Skeletal muscle tissue (tissue), 4 donors: Measurements from ENCODE around the gene RGPD3. TPM values are rescaled to one million over a fixed set of nuclear protein-coding genes. Genes with fewer than 3 reads are reported as not detected.
"Not testable (repeated sequence)": the region's sequence is repeated elsewhere in the genome, so short reads cannot be mapped to it uniquely, and the experiment has no call there.

ENCODE experiments used
- H3K27ac ChIP-seq: one replicate; pipeline ENCODE4 v1.7.0; 2013; ENCODE audit warnings: mild to moderate bottlenecking, low read depth, low read length, inconsistent platforms
- H3K27me3 ChIP-seq, 3 donors: one replicate each; pipeline ENCODE4 v1.7.0; 2013; ENCODE audit warnings: low read length in 3 of 3; ENCODE audit not compliant: control insufficient read depth in 3 of 3, insufficient read depth in 3 of 3
- H3K36me3 ChIP-seq, 3 donors: one replicate each; pipeline ENCODE4 v1.7.0; 2013; ENCODE audit warnings: low read length in 3 of 3; ENCODE audit not compliant: control insufficient read depth in 3 of 3, insufficient read depth in 3 of 3
- H3K4me1 ChIP-seq, 3 donors: one replicate each; pipeline ENCODE4 v1.7.0; 2013; ENCODE audit warnings: low read length in 3 of 3, mild to moderate bottlenecking in 3 of 3; ENCODE audit not compliant: control insufficient read depth in 3 of 3, insufficient read depth in 3 of 3
- H3K4me3 ChIP-seq, 3 donors: one replicate each; pipeline ENCODE4 v1.7.0; 2013; ENCODE audit warnings: low read length in 3 of 3
- H3K9ac ChIP-seq, 3 donors: one replicate each; pipeline ENCODE4 v1.7.0; 2013; ENCODE audit warnings: low read length in 3 of 3, mild to moderate bottlenecking in 3 of 3, moderate library complexity in 2 of 3, low read depth in 1 of 3
- H3K9me3 ChIP-seq, 3 donors: one replicate each; pipeline ENCODE4 v1.7.0; 2013; ENCODE audit warnings: low read length in 3 of 3; ENCODE audit not compliant: control insufficient read depth in 3 of 3
- total RNA-seq: library from RNA; depleted of rRNA; stranded (reverse); fragments of >200 nt; gene quantifications from one replicate; pipeline ENCODE4 v1.2.3, GENCODE V29; 2014
- donor health status: Osteomylitis.

Gene RGPD3
- 0.52 TPM for total RNA-seq

- H3K36me3 ChIP-seq, H3K9ac ChIP-seq, H3K9me3 ChIP-seq, H3K27me3 ChIP-seq, H3K27ac ChIP-seq, H3K4me1 ChIP-seq, H3K4me3 ChIP-seq: not testable (repeated sequence)
Observed at GRCh38 chr2:106468107-106468506, at the start of gene RGPD3. TSS of gene RGPD3 (minus strand) at chr2:106468413. CDS start at chr2:106468288, 125 bp downstream.

GRCh38 chr2:106517329-106517728 lies 49.1 kb upstream of the RGPD3 start:
- H3K4me3 ChIP-seq: no peak overlapping the region
- no peaks in the 10 kb centered on the region for H3K9me3 ChIP-seq
- H3K4me1 ChIP-seq: no peaks in the 10 kb centered on the region
- no peak overlapping the region for H3K27ac ChIP-seq
- no peaks in the 10 kb centered on the region for H3K27me3 ChIP-seq
- no peaks in the 10 kb centered on the region for H3K36me3 ChIP-seq
- H3K9ac ChIP-seq: no peak overlapping the region

GRCh38 chr2:106516864-106517263 lies 48.7 kb upstream of the RGPD3 start:
- no peak overlapping the region for H3K4me3 ChIP-seq
- H3K36me3 ChIP-seq: no peaks in the 10 kb centered on the region
- no peaks in the 10 kb centered on the region for H3K9me3 ChIP-seq
- H3K9ac ChIP-seq: no peak overlapping the region
- H3K27ac ChIP-seq: no peak overlapping the region
- H3K4me1 ChIP-seq: no peaks in the 10 kb centered on the region
- no peaks in the 10 kb centered on the region for H3K27me3 ChIP-seq

- H3K27me3 ChIP-seq: no peaks in the 10 kb centered on the region
- no peaks in the 10 kb centered on the region for H3K9me3 ChIP-seq
- H3K4me3 ChIP-seq: no peak overlapping the region
- H3K36me3 ChIP-seq: no peaks in the 10 kb centered on the region
- no peak overlapping the region for H3K9ac ChIP-seq
- no peak overlapping the region for H3K27ac ChIP-seq
- H3K4me1 ChIP-seq: no peaks in the 10 kb centered on the region
Observed at GRCh38 chr2:106516436-106516835, 48.2 kb upstream of the RGPD3 start.

GRCh38 chr2:106514827-106515226 lies 46.6 kb upstream of the RGPD3 start:
- H3K4me3 ChIP-seq, H3K36me3 ChIP-seq, H3K27ac ChIP-seq, H3K9ac ChIP-seq, H3K4me1 ChIP-seq, H3K27me3 ChIP-seq, H3K9me3 ChIP-seq: not testable (repeated sequence)

GRCh38 chr2:106513391-106513790 lies 45.2 kb upstream of the RGPD3 start:
- not testable (repeated sequence) for H3K4me3 ChIP-seq, H3K4me1 ChIP-seq, H3K9ac ChIP-seq, H3K27ac ChIP-seq, H3K27me3 ChIP-seq, H3K9me3 ChIP-seq, H3K36me3 ChIP-seq

- H3K4me3 ChIP-seq, H3K27ac ChIP-seq, H3K9me3 ChIP-seq, H3K4me1 ChIP-seq, H3K27me3 ChIP-seq, H3K9ac ChIP-seq, H3K36me3 ChIP-seq: not testable (repeated sequence)
Observed at GRCh38 chr2:106511934-106512333, 43.7 kb upstream of the RGPD3 start.

GRCh38 chr2:106511476-106511901 lies 43.3 kb upstream of the RGPD3 start:
- H3K27me3 ChIP-seq, H3K4me3 ChIP-seq, H3K9me3 ChIP-seq, H3K4me1 ChIP-seq, H3K27ac ChIP-seq, H3K36me3 ChIP-seq, H3K9ac ChIP-seq: not testable (repeated sequence)

- not testable (repeated sequence) for H3K27me3 ChIP-seq, H3K4me1 ChIP-seq, H3K9me3 ChIP-seq, H3K27ac ChIP-seq, H3K36me3 ChIP-seq, H3K9ac ChIP-seq, H3K4me3 ChIP-seq
Observed at GRCh38 chr2:106510791-106511190, 42.6 kb upstream of the RGPD3 start.

GRCh38 chr2:106509374-106509770 lies 41.2 kb upstream of the RGPD3 start:
- not testable (repeated sequence) for H3K4me3 ChIP-seq, H3K36me3 ChIP-seq, H3K4me1 ChIP-seq, H3K27me3 ChIP-seq, H3K27ac ChIP-seq, H3K9me3 ChIP-seq, H3K9ac ChIP-seq

- H3K9ac ChIP-seq, H3K9me3 ChIP-seq, H3K27ac ChIP-seq, H3K27me3 ChIP-seq, H3K4me1 ChIP-seq, H3K4me3 ChIP-seq, H3K36me3 ChIP-seq: not testable (repeated sequence)
Observed at GRCh38 chr2:106508660-106509373, 40.6 kb upstream of the RGPD3 start.
